Measurements from ENCODE around the gene MYOD1. TPM values are rescaled to one million over a fixed set of nuclear protein-coding genes. Genes with fewer than 3 reads are reported as not detected.

Gene MYOD1
- total and polyA plus RNA-seq, 9 of the 15 experiments (the other 6 are each of a cell fraction or from before 2014, with no cell fraction given) = not detected

- BruUV-seq (replicated peaks) = no TSS peak
- peaks cover 7 to 10% of the 10 kb centered on the region in 2 experiments for H3K4me1 ChIP-seq (replicated peaks in 1 of 2; ENCODE audit: control insufficient read depth in 2 of 2, insufficient read depth in 2 of 2, low read length in 2 of 2)
- DNase-seq (ENCODE audit: extremely low read depth in 1 of 4, low spot score in 3 of 4) = no peak
- in situ Hi-C loops (cut with MboI) (no loop called here), intact Hi-C loops (cut with micrococcal nuclease) (no loop called here)
- no peaks in the 10 kb centered on the region for H3K36me3 ChIP-seq (ENCODE audit: control insufficient read depth, insufficient read depth, low read length)
- POLR2A ChIA-PET = no interaction called here
- no peak overlapping the region for H3K4me2 ChIP-seq (ENCODE audit: insufficient read depth, low read length)
- FAIRE-seq = no peak
- H3K9ac ChIP-seq (ENCODE audit: insufficient read depth in 1 of 2, low read depth in 2 of 2, low read length in 2 of 2) = no peak overlapping the region
- CTCF ChIA-PET (ENCODE audit: low intra/inter-chr PET ratio) = no interaction called here
- no peak overlapping the region for H3K27ac ChIP-seq (ENCODE audit: extremely low read depth, low read depth, low read length)
- H2AFZ ChIP-seq (ENCODE audit: low read depth, low read length) = no peak overlapping the region
- 5% methylated on average over 10 of the region's 10 CpGs for WGBS (ENCODE audit: insufficient coverage, low coverage, missing lambda C conversion rate)
- no peaks in the 10 kb centered on the region for H3K9me3 ChIP-seq (replicated peaks; ENCODE audit: control insufficient read depth, insufficient read depth, low read depth, low read length)
- no peaks in the 10 kb centered on the region for H3K9me1 ChIP-seq (ENCODE audit: control insufficient read depth, insufficient read depth, low read length)
- no peaks in the 10 kb centered on the region for H4K20me1 ChIP-seq (replicated peaks; ENCODE audit: control insufficient read depth, insufficient read depth, low read length)
- TF ChIP-seq, protein P1, sequence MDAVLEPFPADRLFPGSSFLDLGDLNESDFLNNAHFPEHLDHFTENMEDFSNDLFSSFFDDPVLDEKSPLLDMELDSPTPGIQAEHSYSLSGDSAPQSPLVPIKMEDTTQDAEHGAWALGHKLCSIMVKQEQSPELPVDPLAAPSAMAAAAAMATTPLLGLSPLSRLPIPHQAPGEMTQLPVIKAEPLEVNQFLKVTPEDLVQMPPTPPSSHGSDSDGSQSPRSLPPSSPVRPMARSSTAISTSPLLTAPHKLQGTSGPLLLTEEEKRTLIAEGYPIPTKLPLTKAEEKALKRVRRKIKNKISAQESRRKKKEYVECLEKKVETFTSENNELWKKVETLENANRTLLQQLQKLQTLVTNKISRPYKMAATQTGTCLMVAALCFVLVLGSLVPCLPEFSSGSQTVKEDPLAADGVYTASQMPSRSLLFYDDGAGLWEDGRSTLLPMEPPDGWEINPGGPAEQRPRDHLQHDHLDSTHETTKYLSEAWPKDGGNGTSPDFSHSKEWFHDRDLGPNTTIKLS (IDR thresholded peaks at IDR 0.05; ENCODE audit: borderline replicate concordance, low read depth) = no peak
- no peak for TF ChIP-seq ZNF121 (CRISPR knock-in tag; conservative IDR thresholded peaks at IDR 0.05)
- no peak for TF ChIP-seq TAL1 (IDR thresholded peaks at IDR 0.05)
- no peak for TF ChIP-seq ZEB2 (IDR thresholded peaks at IDR 0.05)
- no peak for TF ChIP-seq XRCC4 (IDR thresholded peaks at IDR 0.05; ENCODE audit: extremely low read depth, insufficient read depth, insufficient read length)
- no peak for TF ChIP-seq ILK (tag; IDR thresholded peaks at IDR 0.05; ENCODE audit: borderline replicate concordance, low read depth)
- no peak for TF ChIP-seq CTBP1 (IDR thresholded peaks at IDR 0.05; ENCODE audit: borderline replicate concordance)
- TF ChIP-seq CHD4 (IDR thresholded peaks at IDR 0.05; ENCODE audit: insufficient read depth, insufficient replicate concordance, low read depth, low read length, poor library complexity, severe bottlenecking) = no peak
- no peak for TF ChIP-seq ZSCAN29 (IDR thresholded peaks at IDR 0.05)
- no peak for TF ChIP-seq GABPA (tag; conservative IDR thresholded peaks at IDR 0.05; ENCODE audit: low read depth)
- no peak for TF ChIP-seq NCOA6 (IDR thresholded peaks at IDR 0.05)
- no peak for TF ChIP-seq ZNF24 (IDR thresholded peaks at IDR 0.05)
- TF ChIP-seq ZNF561 (CRISPR knock-in tag; conservative IDR thresholded peaks at IDR 0.05) = no peak
- no peak for TF ChIP-seq ZNF57 (CRISPR knock-in tag; IDR thresholded peaks at IDR 0.05)
- no peak for TF ChIP-seq BRF2 (IDR thresholded peaks at IDR 0.05; ENCODE audit: borderline replicate concordance, insufficient read depth, insufficient read length)
- TF ChIP-seq RBM15 (IDR thresholded peaks at IDR 0.05; ENCODE audit: insufficient read depth, low read length) = no peak
- ATAC-seq = no peak
- peaks cover 33 to 51% of the 10 kb centered on the region in 2 experiments for H3K27me3 ChIP-seq (ENCODE audit: control insufficient read depth in 2 of 2, insufficient read depth in 2 of 2, low read length in 2 of 2)
- no peak overlapping the region for H3K4me3 ChIP-seq
- no peaks in the 10 kb centered on the region for H3K79me2 ChIP-seq (ENCODE audit: control insufficient read depth, insufficient read depth, low read length)
Observed at GRCh38 chr11:17694494-17695110, 24.8 kb upstream of the MYOD1 start.
